Retinal pigment epithelial cell (primary cell): ENCODE data around the gene RAP1GDS1.

Source experiments
- DNase-seq: peaks from one replicate; pipeline ENCODE4 v3.0.0-alpha.2; 2010; ENCODE audit warnings: low read depth
- H3K4me3 ChIP-seq: 2 replicates; pipeline ENCODE4 v1.5.1; 2011; ENCODE audit warnings: mild to moderate bottlenecking, low read length, control low read depth, moderate library complexity
- CTCF ChIP-seq: conservative IDR thresholded peaks from 2 replicates; pipeline ENCODE4 v1.5.1; 2011; ENCODE audit warnings: low read depth, low read length, control low read depth, inconsistent platforms

The RAP1GDS1 gene

GRCh38 chr4:98260579-98261404, at the start of gene RAP1GDS1:
RAP1GDS1 (plus strand) TSS chr4:98261384; CDS start chr4:98261566, 182 bp downstream.
- peak; percentile 87 for DNase-seq
- H3K4me3 ChIP-seq: peak within 1 kb of the TSS; percentile 76
- no peak for TF ChIP-seq CTCF

GRCh38 chr4:98222306-98222705, 38.9 kb upstream of the RAP1GDS1 start:
- DNase-seq: no peak
- no peak for TF ChIP-seq CTCF
- no peak overlapping the region for H3K4me3 ChIP-seq

- TF ChIP-seq CTCF: no peak
- DNase-seq: no peak
- H3K4me3 ChIP-seq: no peak overlapping the region
Observed at GRCh38 chr4:98226396-98226795, 34.8 kb upstream of the RAP1GDS1 start.

- no peak for TF ChIP-seq CTCF
- H3K4me3 ChIP-seq: no peak overlapping the region
- no peak for DNase-seq
Observed at GRCh38 chr4:98230961-98231360, 30.2 kb upstream of the RAP1GDS1 start.

- TF ChIP-seq CTCF: no peak
- no peak for DNase-seq
Observed at GRCh38 chr4:98232202-98232601, 29.0 kb upstream of the RAP1GDS1 start.

GRCh38 chr4:98237204-98237603, 24.0 kb upstream of the RAP1GDS1 start:
- DNase-seq: no peak
- no peak overlapping the region for H3K4me3 ChIP-seq
- no peak for TF ChIP-seq CTCF

More at GRCh38 chr4:98232202-98232601, 29.0 kb upstream of the RAP1GDS1 start:
- H3K4me3 ChIP-seq: no peak overlapping the region

GRCh38 chr4:98242063-98242462, 19.1 kb upstream of the RAP1GDS1 start:
- no peak overlapping the region for H3K4me3 ChIP-seq
- DNase-seq: no peak
- no peak for TF ChIP-seq CTCF
